PC-9 (cell line): ENCODE measurements around the gene PRRC2B.

Experiments
- EZH2 ChIP-seq: fragments of 200-600 bp; sonication (generic); IDR thresholded peaks from 2 replicates; pipeline ENCODE4 v1.8.0; 2017; ENCODE audit warnings: antibody characterized with exemption, low read depth
- TF ChIP-seq, protein P1 (sequence below): fragments of 200-600 bp; sonication (generic); conservative IDR thresholded peaks from 2 replicates; pipeline ENCODE4 v1.6.1; 2017; ENCODE audit warnings: mixed run types, antibody characterized with exemption, mild to moderate bottlenecking, moderate library complexity

GRCh38 chr9:131433302-131433854, 39.5 kb downstream of the PRRC2B start:
- TF ChIP-seq, protein P1, sequence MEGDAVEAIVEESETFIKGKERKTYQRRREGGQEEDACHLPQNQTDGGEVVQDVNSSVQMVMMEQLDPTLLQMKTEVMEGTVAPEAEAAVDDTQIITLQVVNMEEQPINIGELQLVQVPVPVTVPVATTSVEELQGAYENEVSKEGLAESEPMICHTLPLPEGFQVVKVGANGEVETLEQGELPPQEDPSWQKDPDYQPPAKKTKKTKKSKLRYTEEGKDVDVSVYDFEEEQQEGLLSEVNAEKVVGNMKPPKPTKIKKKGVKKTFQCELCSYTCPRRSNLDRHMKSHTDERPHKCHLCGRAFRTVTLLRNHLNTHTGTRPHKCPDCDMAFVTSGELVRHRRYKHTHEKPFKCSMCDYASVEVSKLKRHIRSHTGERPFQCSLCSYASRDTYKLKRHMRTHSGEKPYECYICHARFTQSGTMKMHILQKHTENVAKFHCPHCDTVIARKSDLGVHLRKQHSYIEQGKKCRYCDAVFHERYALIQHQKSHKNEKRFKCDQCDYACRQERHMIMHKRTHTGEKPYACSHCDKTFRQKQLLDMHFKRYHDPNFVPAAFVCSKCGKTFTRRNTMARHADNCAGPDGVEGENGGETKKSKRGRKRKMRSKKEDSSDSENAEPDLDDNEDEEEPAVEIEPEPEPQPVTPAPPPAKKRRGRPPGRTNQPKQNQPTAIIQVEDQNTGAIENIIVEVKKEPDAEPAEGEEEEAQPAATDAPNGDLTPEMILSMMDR, result no peak
- TF ChIP-seq EZH2, result no peak
